ENCODE measurements around the gene INO80C.

DNA sequence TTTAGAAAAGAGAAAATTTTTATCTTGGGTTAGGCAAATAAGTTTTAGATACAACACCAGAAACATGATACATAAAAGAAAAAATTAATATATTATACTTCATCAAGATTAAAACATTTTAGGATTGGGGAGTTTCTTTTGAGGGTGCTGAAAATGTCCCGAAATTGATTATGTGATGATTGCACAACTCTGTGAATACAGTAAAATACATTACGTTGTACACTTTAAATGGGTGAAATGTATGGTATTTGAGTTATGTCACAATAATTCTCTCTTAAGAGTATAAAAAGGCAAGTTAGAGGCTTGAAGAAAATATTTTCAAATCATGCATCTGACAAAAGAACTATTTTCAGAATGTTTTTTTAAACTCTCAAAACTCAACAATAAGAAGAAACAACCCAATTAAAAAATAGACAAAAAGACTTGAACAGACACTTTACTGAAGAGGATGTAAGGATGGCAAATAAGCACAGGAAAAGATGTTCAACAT, 36.2 kb upstream of the INO80C start:
- TF ChIP-seq FOXK2 (IDR thresholded peaks at IDR 0.05): no peak
- no peak for TF ChIP-seq SUZ12 (IDR thresholded peaks at IDR 0.05)
- no peak for TF ChIP-seq FOXA1 (IDR thresholded peaks at IDR 0.05)
- no peak for TF ChIP-seq FOXM1 (IDR thresholded peaks at IDR 0.05; ENCODE audit: borderline replicate concordance)
- no peak for TF ChIP-seq CTBP1 (IDR thresholded peaks at IDR 0.05; ENCODE audit: borderline replicate concordance)
- no peak for TF ChIP-seq TARDBP (IDR thresholded peaks at IDR 0.05)
- TF ChIP-seq SP1 (IDR thresholded peaks at IDR 0.05): no peak
- no peak for TF ChIP-seq BHLHE40 (IDR thresholded peaks at IDR 0.05; ENCODE audit: borderline replicate concordance)
